Measurements from ENCODE around the gene DNHD1.

GRCh38 chr11:6609502-6610015 lies 112.5 kb downstream of the DNHD1 start:
- TF ChIP-seq CTCF (IDR thresholded peaks at IDR 0.05) (no peak), EZH2phosphoT487 (IDR thresholded peaks at IDR 0.05) (no peak), EZH2 (IDR thresholded peaks at IDR 0.05) (no peak)

Measured in neural progenitor cell (in vitro differentiated cells).